GM19438 (cell line): ENCODE data around the gene ANKRD2.
"Not testable (repeated sequence)": the region's sequence is repeated elsewhere in the genome, so short reads cannot be mapped to it uniquely, and the experiment has no call there.

Experiments
- ATAC-seq: cut with Tn5 transposase; IDR thresholded peaks from one replicate; pipeline ENCODE4 v1.9.1; 2021; ENCODE audit warnings: low read depth; ENCODE audit not compliant: unreplicated experiment

The ANKRD2 gene

GRCh38 chr10:97570789-97571471, 1.6 kb upstream of the ANKRD2 start:
- no peak for ATAC-seq

GRCh38 chr10:97571622-97572021, 957 bp upstream of the ANKRD2 start:
- ATAC-seq = no peak

GRCh38 chr10:97573021-97573420, 442 bp downstream of the ANKRD2 start:
- ATAC-seq = no peak

- ATAC-seq = no peak
Measured at GRCh38 chr10:97573672-97574071, 1.1 kb downstream of the ANKRD2 start.

GRCh38 chr10:97574374-97575126, 2.0 kb downstream of the ANKRD2 start:
- ATAC-seq = no peak

GRCh38 chr10:97575127-97575668, 2.6 kb downstream of the ANKRD2 start:
- no peak for ATAC-seq

- ATAC-seq = not testable (repeated sequence)
Measured at GRCh38 chr10:97576487-97576886, 3.9 kb downstream of the ANKRD2 start.

- no peak for ATAC-seq
Measured at GRCh38 chr10:97577701-97578100, 5.1 kb downstream of the ANKRD2 start.

- ATAC-seq = no peak
Measured at GRCh38 chr10:97578171-97578844, 5.7 kb downstream of the ANKRD2 start.

GRCh38 chr10:97580421-97581367, 8.1 kb downstream of the ANKRD2 start:
- ATAC-seq = no peak

GRCh38 chr10:97582169-97582568, 9.6 kb downstream of the ANKRD2 start:
- ATAC-seq = no peak

- no peak for ATAC-seq
Measured at GRCh38 chr10:97583476-97583875, 10.9 kb downstream of the ANKRD2 start.

- ATAC-seq = peak; percentile 65
Measured at GRCh38 chr10:97584060-97584797, 11.7 kb downstream of the ANKRD2 start, which contains the start of gene HOGA1. TSS of gene HOGA1 (plus strand) at chr10:97584389. CDS start at chr10:97584704, 315 bp downstream.

- ATAC-seq = peak; percentile 17
Measured at GRCh38 chr10:97584798-97585438, 12.3 kb downstream of the ANKRD2 start.

GRCh38 chr10:97585439-97585811, 12.8 kb downstream of the ANKRD2 start:
- no peak for ATAC-seq

GRCh38 chr10:97587183-97587582, 14.6 kb downstream of the ANKRD2 start:
- ATAC-seq = no peak

GRCh38 chr10:97589479-97589878, 16.9 kb downstream of the ANKRD2 start, which contains the start of gene C10orf62:
TSS of gene C10orf62 (plus strand) at chr10:97589721. CDS start at chr10:97589898, 177 bp downstream.
- ATAC-seq = no peak

- no peak for ATAC-seq
Measured at GRCh38 chr10:97590082-97590747, 17.6 kb downstream of the ANKRD2 start.
